SK-N-SH (cell line): Measurements from ENCODE around the gene MRFAP1. TPM values are rescaled to one million over a fixed set of nuclear protein-coding genes. Genes with fewer than 3 reads are reported as not detected.

Experiments
- CTCF ChIA-PET: fragments of 300-600, 350-600 bp; formaldehyde crosslinking; extraction: SDS; loops from one replicate; lab custom pipeline; 2021; lab: Yijun Ruan, JAX
- POLR2A ChIA-PET: fragments of 350-600 bp; sonication (Branson Sonifier 250); formaldehyde crosslinking; extraction: SDS; loops from one replicate; lab custom pipeline; 2020; ENCODE audit warnings: antibody characterized with exemption, inconsistent platforms; lab: Yijun Ruan, JAX
- DNase-seq: peaks from one replicate; pipeline ENCODE4 v3.0.0; 2012
- H2AFZ ChIP-seq: fragments of 200-600 bp; sonication (generic); 2 replicates; pipeline ENCODE4 v1.8.1; 2016; ENCODE audit warnings: antibody characterized with exemption, mild to moderate bottlenecking, low read depth
- H3F3A ChIP-seq: fragments of 200-600 bp; sonication (generic); replicated peaks from 2 replicates; pipeline ENCODE3; 2016; ENCODE audit warnings: antibody characterized with exemption, mild to moderate bottlenecking; ENCODE audit not compliant: insufficient read depth
- H3K27ac ChIP-seq, 2 experiments: fragments of 200-500 bp in 1 of 2; fragments of 200-600 bp in 1 of 2; sonication (Bioruptor generic) in 1 of 2; sonication (generic), shearing (Covaris generic) in 1 of 2; 2 replicates each; pipeline versions ENCODE4 v1.5.1 to v1.6.1; 2014 to 2016; ENCODE audit warnings: low read depth in 2 of 2, inconsistent platforms in 1 of 2, low read length in 1 of 2, mild to moderate bottlenecking in 1 of 2, mixed read lengths in 1 of 2
- H3K27me3 ChIP-seq: fragments of 200-600 bp; sonication (generic), shearing (Covaris generic); 2 replicates; pipeline ENCODE4 v1.6.1; 2016; ENCODE audit warnings: mixed run types; ENCODE audit not compliant: insufficient read depth
- H3K36me3 ChIP-seq, 2 experiments: fragments of 200-500 bp in 1 of 2; fragments of 200-600 bp in 1 of 2; sonication (Bioruptor generic) in 1 of 2; sonication (generic) in 1 of 2; replicated peaks in 1 of 2; 2 replicates each; pipeline versions ENCODE3 to v1.5.1; 2014 to 2016; ENCODE audit warnings: low read length in 1 of 2, mild to moderate bottlenecking in 1 of 2; ENCODE audit not compliant: insufficient read depth in 2 of 2, control insufficient read depth in 1 of 2
- H3K4me1 ChIP-seq, 2 experiments: fragments of 200-500 bp in 1 of 2; fragments of 200-600 bp in 1 of 2; sonication (Bioruptor generic) in 1 of 2; sonication (generic), shearing (Covaris generic) in 1 of 2; 2 replicates each; pipeline versions ENCODE4 v1.5.1 to v1.6.1; 2014 to 2016; ENCODE audit warnings: low read depth in 1 of 2, low read length in 1 of 2, mixed run types in 1 of 2; ENCODE audit not compliant: insufficient read depth in 2 of 2, control insufficient read depth in 1 of 2
- H3K4me2 ChIP-seq: fragments of 200-600 bp; sonication (generic), shearing (Covaris generic); 2 replicates; pipeline ENCODE4 v1.6.1; 2017; ENCODE audit warnings: mixed run types
- H3K4me3 ChIP-seq, 2 experiments: fragments of 200-500 bp in 1 of 2; fragments of 200-600 bp in 1 of 2; sonication (Bioruptor generic) in 1 of 2; sonication (generic), shearing (Covaris generic) in 1 of 2; 2 replicates each; pipeline versions ENCODE4 v1.5.1 to v1.8.1; 2014 to 2016; ENCODE audit warnings: low read depth in 2 of 2, inconsistent platforms in 1 of 2, low read length in 1 of 2, mild to moderate bottlenecking in 1 of 2, mixed read lengths in 1 of 2, moderate library complexity in 1 of 2
- H3K79me2 ChIP-seq: fragments of 200-600 bp; sonication (generic); 2 replicates; pipeline ENCODE4 v1.8.1; 2017; ENCODE audit warnings: mild to moderate bottlenecking; ENCODE audit not compliant: insufficient read depth
- H3K9ac ChIP-seq: fragments of 200-600 bp; sonication (generic); 2 replicates; pipeline ENCODE4 v1.6.1; 2017; ENCODE audit warnings: mixed run types
- H3K9me2 ChIP-seq: fragments of 200-600 bp; sonication (generic); 2 replicates; pipeline ENCODE4 v1.6.1; 2017; ENCODE audit warnings: mixed run types
- H3K9me3 ChIP-seq: fragments of 200-600 bp; sonication (generic); 2 replicates; pipeline ENCODE4 v1.6.1; 2017; ENCODE audit warnings: mixed run types, mild to moderate bottlenecking, moderate library complexity
- H4K20me1 ChIP-seq: fragments of 200-600 bp; sonication (generic); 2 replicates; pipeline ENCODE4 v1.6.1; 2017; ENCODE audit warnings: mild to moderate bottlenecking, mixed run types; ENCODE audit not compliant: insufficient read depth
- CHD2 ChIP-seq: fragments of 150-350 bp; IDR thresholded peaks from 2 replicates; pipeline ENCODE4 v1.6.1; 2018; ENCODE audit warnings: low read length; ENCODE audit not compliant: partially characterized antibody
- FOSL2 ChIP-seq: IDR thresholded peaks from 2 replicates; pipeline ENCODE4 v1.4.0; 2012; ENCODE audit warnings: low read depth, mild to moderate bottlenecking, moderate library complexity, borderline replicate concordance
- FOXM1 ChIP-seq: IDR thresholded peaks from 2 replicates; pipeline ENCODE4 v1.4.0; 2012; ENCODE audit warnings: low read depth, mild to moderate bottlenecking
- GABPA ChIP-seq: IDR thresholded peaks from 2 replicates; pipeline ENCODE4 v1.4.0; 2012; ENCODE audit warnings: low read depth, mild to moderate bottlenecking
- JUND ChIP-seq: IDR thresholded peaks from 2 replicates; pipeline ENCODE4 v1.4.0; 2012
- NFIC ChIP-seq: IDR thresholded peaks from 2 replicates; pipeline ENCODE4 v1.4.0; 2012; ENCODE audit warnings: borderline replicate concordance
- SIN3A ChIP-seq: IDR thresholded peaks from 2 replicates; pipeline ENCODE4 v1.6.1; 2012; ENCODE audit warnings: low read depth, mild to moderate bottlenecking, low read length, moderate library complexity, borderline replicate concordance
- TCF12 ChIP-seq: IDR thresholded peaks from 2 replicates; pipeline ENCODE4 v1.4.0; 2012
- TEAD4 ChIP-seq: IDR thresholded peaks from 2 replicates; pipeline ENCODE4 v1.4.0; 2012; ENCODE audit warnings: mild to moderate bottlenecking, borderline replicate concordance; ENCODE audit not compliant: insufficient read depth
- YY1 ChIP-seq: IDR thresholded peaks from 2 replicates; pipeline ENCODE4 v1.4.0; 2012; ENCODE audit warnings: low read depth, mild to moderate bottlenecking
- WGBS: methylation state at CpG from one replicate; pipeline ENCODE4 v1.1.6; 2017; ENCODE audit warnings: low lambda C conversion rate; 5-methylcytosine and 5-hydroxymethylcytosine counted together
- polyA plus RNA-seq, 3 experiments: library from polyadenylated mRNA; depleted of rRNA; stranded (reverse); fragments of >200 nt; gene quantifications; 2 replicates each; pipeline ENCODE4 v1.2.3, GENCODE V29; 2012
- TF ChIP-seq, protein P1 (sequence below): fragments of 150-350 bp; IDR thresholded peaks from 2 replicates; pipeline ENCODE4 v1.6.1; 2016; ENCODE audit warnings: mild to moderate bottlenecking, low read depth, low read length

Gene MRFAP1
- polyA plus RNA-seq, 1 of the 3 experiments (the other 2 are of a cell fraction) = 416 TPM

DNA sequence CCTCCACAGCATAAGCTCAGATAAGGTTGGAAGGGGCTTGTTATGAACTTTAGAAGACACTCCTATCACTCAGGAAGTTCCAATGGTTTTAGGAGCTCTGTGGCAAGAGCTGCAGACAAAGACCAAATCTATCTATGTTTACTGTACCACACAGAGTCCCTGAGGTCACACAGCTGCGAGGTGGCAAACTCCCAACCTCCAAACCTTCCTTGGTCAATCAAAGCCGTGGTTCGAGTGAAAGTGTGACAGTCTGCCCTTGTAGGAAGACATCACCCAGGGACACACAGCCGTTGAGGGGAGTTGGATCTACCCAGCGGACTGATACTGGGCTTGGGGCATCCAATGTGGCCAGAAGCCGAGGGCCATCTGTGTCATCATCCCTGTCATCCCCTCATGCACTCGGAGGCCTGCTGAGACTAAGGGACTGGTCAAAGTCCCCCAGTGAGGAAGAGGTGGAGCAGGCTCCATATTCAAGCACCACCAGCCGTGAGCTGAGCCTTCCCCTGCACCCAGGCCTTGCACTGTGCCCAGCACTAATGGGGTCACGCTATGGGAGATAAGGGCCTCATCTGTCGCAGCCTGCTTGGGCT lies 38.7 kb upstream of the MRFAP1 start:
- Histone ChIP-seq H3F3A (no peaks in the 10 kb centered on the region), H3K27me3 (no peaks in the 10 kb centered on the region), H3K4me2 (no peak overlapping the region), H3K27ac (no peak overlapping the region), H2AFZ (no peak overlapping the region), H4K20me1 (no peaks in the 10 kb centered on the region), H3K36me3 (peaks cover 15 to 19% of the 10 kb centered on the region in 2 experiments), H3K4me1 (no peaks in the 10 kb centered on the region), H3K79me2 (no peaks in the 10 kb centered on the region), H3K4me3 (no peak overlapping the region), H3K9me3 (peaks cover 8% of the 10 kb centered on the region; the same call in 1 of the 2 replicates), H3K9ac (no peak overlapping the region), H3K9me2 (no peaks in the 10 kb centered on the region)
- WGBS = 92% methylated on average over 7 of the region's 10 CpGs
- ChIA-PET POLR2A (no interaction called here), CTCF (no interaction called here)
- no peak for DNase-seq
- TF ChIP-seq FOSL2 = no peak
- TF ChIP-seq TCF12 = no peak
- TF ChIP-seq SIN3A = no peak
- TF ChIP-seq NFIC = no peak

DNA sequence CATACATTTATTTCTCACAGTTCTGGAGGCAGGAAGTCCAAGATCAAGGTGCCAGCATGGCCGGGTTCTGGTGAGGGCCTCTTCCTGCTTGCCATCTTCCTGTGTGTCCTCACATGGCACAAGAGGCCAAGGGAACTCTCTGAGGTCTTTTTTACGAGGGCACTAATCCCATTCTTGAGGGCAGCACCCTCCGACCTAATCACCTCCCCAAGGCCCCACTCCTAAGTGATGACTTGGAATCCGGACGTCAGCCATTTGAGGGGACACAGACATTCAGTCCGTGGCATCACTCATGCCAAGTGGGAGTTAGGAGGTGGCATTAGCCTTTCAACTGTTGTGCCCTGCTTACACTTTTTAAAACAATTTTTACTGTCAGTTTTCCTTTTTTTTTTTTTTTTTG lies 38.2 kb upstream of the MRFAP1 start:
- Histone ChIP-seq H4K20me1 (no peaks in the 10 kb centered on the region), H3K4me2 (no peak overlapping the region), H3K4me1 (no peaks in the 10 kb centered on the region), H3K9me2 (no peaks in the 10 kb centered on the region), H3K79me2 (no peaks in the 10 kb centered on the region), H3K4me3 (no peak overlapping the region), H3K9me3 (peaks cover 8% of the 10 kb centered on the region; the same call in 1 of the 2 replicates), H3K9ac (no peak overlapping the region), H3K36me3 (peaks cover 15 to 20% of the 10 kb centered on the region in 2 experiments), H3K27ac (no peak overlapping the region), H3K27me3 (no peaks in the 10 kb centered on the region), H3F3A (no peaks in the 10 kb centered on the region), H2AFZ (no peak overlapping the region)
- WGBS = 96% methylated on average over 5 of the region's 6 CpGs
- DNase-seq = no peak
- ChIA-PET POLR2A (no interaction called here), CTCF (no interaction called here)
- TF ChIP-seq JUND = no peak
- TF ChIP-seq GABPA = no peak

DNA sequence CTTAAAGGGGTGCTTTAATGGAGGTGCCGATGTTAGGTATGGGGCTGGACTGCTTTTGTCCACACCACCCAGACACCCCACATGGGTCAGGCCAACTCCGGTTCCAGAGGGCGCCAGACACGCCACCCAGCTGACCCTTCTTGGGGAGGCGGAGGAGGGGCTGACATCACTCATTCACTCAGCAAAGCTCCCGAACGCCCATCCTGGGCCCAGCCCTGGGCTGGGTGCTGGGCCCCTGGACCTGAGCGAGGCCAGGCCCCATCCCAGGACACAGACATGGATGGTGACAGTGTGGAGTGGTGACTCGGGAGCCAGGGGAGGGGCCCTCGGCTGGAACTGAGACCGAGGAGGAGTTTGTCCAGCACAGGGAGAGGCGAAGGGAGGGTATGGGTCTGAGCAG lies 37.4 kb upstream of the MRFAP1 start:
- Histone ChIP-seq H3K27ac (no peak overlapping the region), H4K20me1 (no peaks in the 10 kb centered on the region), H3K4me1 (no peaks in the 10 kb centered on the region), H2AFZ (no peak overlapping the region), H3F3A (no peaks in the 10 kb centered on the region), H3K4me2 (no peak overlapping the region), H3K36me3 (peaks cover 15 to 20% of the 10 kb centered on the region in 2 experiments), H3K27me3 (no peaks in the 10 kb centered on the region), H3K9ac (no peak overlapping the region), H3K9me2 (no peaks in the 10 kb centered on the region), H3K9me3 (peaks cover 8% of the 10 kb centered on the region; the same call in 1 of the 2 replicates), H3K4me3 (no peak overlapping the region), H3K79me2 (no peaks in the 10 kb centered on the region)
- no peak for DNase-seq
- CTCF ChIA-PET = no interaction called here
- 87% methylated on average over 12 of the region's 12 CpGs for WGBS
- POLR2A ChIA-PET = no interaction called here
- TF ChIP-seq, protein P1, sequence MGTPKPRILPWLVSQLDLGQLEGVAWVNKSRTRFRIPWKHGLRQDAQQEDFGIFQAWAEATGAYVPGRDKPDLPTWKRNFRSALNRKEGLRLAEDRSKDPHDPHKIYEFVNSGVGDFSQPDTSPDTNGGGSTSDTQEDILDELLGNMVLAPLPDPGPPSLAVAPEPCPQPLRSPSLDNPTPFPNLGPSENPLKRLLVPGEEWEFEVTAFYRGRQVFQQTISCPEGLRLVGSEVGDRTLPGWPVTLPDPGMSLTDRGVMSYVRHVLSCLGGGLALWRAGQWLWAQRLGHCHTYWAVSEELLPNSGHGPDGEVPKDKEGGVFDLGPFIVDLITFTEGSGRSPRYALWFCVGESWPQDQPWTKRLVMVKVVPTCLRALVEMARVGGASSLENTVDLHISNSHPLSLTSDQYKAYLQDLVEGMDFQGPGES = no peak
- TF ChIP-seq TEAD4 (no peak), CHD2 (no peak), FOSL2 (no peak), TCF12 (no peak), NFIC (no peak), YY1 (no peak), FOXM1 (no peak)
